SJCRH30 (cell line): ENCODE results near the gene ETV1. TPM values are rescaled to one million over a fixed set of nuclear protein-coding genes. Genes with fewer than 3 reads are reported as not detected.
"Not testable (repeated sequence)": the region's sequence is repeated elsewhere in the genome, so short reads cannot be mapped to it uniquely, and the experiment has no call there.

ENCODE experiments used
- DNase-seq, 2 experiments: peaks; one replicate each; pipeline ENCODE4 v3.0.0-alpha.2; 2015 to 2020
- H3K27ac ChIP-seq: fragments of 250-450 bp; sonication (Bioruptor Pico); 2 replicates; pipeline ENCODE4 v1.5.1; 2020; ENCODE audit warnings: mild to moderate bottlenecking, moderate library complexity
- H3K27me3 ChIP-seq: fragments of 250-450 bp; sonication (Bioruptor Pico); 2 replicates; pipeline ENCODE4 v1.5.1; 2020; ENCODE audit warnings: mild to moderate bottlenecking, moderate library complexity
- H3K36me3 ChIP-seq: fragments of 250-450 bp; sonication (Bioruptor Pico); 2 replicates; pipeline ENCODE4 v1.5.1; 2020; ENCODE audit warnings: mild to moderate bottlenecking, moderate library complexity
- H3K4me1 ChIP-seq: fragments of 250-450 bp; sonication (Bioruptor Pico); 2 replicates; pipeline ENCODE4 v1.5.1; 2020; ENCODE audit warnings: mild to moderate bottlenecking, moderate library complexity
- H3K4me3 ChIP-seq: fragments of 250-450 bp; sonication (Bioruptor Pico); 2 replicates; pipeline ENCODE4 v1.5.1; 2020; ENCODE audit warnings: mild to moderate bottlenecking, moderate library complexity
- H3K9me3 ChIP-seq: fragments of 250-450 bp; sonication (Bioruptor Pico); replicated peaks from 2 replicates; pipeline ENCODE4 v1.5.1; 2020; ENCODE audit warnings: mild to moderate bottlenecking, moderate library complexity
- total RNA-seq: library from RNA; depleted of rRNA; stranded (reverse); fragments of >200 nt; shearing (Covaris generic); gene quantifications from 2 replicates; pipeline ENCODE4 v1.2.3, GENCODE V29; 2014

Gene ETV1
- total RNA-seq, 1 experiment from 2014 or later, result 49.0 TPM

DNA sequence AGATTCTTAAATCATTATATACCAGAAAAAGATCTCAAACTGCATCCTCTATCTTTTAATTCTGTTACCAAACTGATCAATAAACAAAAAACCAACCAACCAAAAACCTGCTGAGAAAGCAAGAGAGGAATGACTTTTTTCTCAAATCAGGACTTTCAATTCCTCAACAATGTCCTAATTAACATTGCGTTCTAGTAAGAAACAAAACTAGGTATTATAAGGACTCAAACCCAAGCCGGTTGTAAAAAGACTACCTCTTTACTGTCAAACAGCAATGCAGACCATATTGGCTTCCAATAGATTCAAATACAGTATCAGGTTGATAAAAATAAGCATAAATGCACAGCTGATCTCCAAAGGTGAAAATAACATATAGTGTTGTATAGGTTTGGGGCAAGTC lies 57.3 kb downstream of the ETV1 start:
- Histone ChIP-seq H3K4me3 (no peak overlapping the region), H3K9me3 (no peaks in the 10 kb centered on the region), H3K36me3 (peaks cover 23% of the 10 kb centered on the region), H3K27me3 (no peaks in the 10 kb centered on the region), H3K27ac (no peak overlapping the region), H3K4me1 (no peaks in the 10 kb centered on the region)
- DNase-seq, result no peak

DNA sequence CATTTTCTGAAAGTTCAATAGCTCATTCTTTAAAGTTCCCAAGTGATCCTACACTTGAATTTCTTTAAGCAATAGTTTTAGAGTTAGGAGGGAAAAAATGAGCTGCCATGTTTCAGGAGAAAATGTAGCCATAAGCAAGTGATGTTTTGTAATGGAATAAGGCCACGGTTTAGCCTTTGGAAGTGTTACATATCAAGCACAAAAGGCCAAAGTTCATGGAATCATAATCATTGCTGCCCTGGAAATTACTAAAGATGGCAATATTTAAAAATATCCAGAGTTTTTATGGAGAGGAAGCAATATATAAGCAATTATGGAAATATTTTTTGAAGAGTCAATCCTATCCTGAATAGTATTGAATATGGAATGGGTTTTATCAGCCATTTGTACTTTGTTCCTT lies 68.4 kb downstream of the ETV1 start:
- H3K27ac ChIP-seq, result peak overlapping the region; percentile 91

DNA sequence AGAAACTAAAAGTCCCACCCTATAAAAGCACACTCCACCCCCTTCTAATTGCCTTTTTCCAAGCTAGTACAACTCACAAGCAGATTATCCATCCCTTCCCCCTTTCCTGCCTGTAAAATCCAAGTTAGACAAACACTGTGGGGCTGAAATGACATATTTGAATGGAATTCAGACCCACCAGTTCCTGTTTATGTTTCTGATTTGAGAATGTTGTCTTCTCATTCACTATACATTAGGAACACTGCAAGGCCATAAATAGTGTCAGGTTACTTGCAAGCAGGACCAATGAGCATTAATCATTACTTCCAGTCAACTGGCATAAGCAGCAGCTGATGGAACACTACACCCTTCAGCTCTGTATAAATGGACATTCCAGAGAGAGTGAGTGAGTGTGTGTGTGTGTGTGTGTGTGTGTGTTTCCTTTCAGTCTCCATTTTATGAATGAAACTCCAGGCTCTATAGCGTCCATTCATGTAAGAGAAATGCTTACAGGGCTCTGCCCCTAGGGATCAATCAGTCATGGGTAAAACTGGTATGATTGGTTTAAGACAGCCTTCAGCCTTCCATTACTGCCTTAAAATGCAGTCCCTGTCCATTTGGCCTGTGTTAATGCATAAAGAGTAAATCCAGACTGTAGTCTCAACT lies 69.3 kb downstream of the ETV1 start:
- Histone ChIP-seq H3K4me1 (peaks cover 13% of the 10 kb centered on the region), H3K36me3 (no peaks in the 10 kb centered on the region), H3K27me3 (no peaks in the 10 kb centered on the region), H3K4me3 (peak overlapping the region; percentile 18), H3K9me3 (no peaks in the 10 kb centered on the region), H3K27ac (peak overlapping the region; percentile 91)
- DNase-seq, result peak; percentile 94 to 98

More for the DNA sequence above, 68.4 kb downstream of the ETV1 start:
- Histone ChIP-seq H3K36me3 (no peaks in the 10 kb centered on the region), H3K9me3 (no peaks in the 10 kb centered on the region), H3K4me3 (no peak overlapping the region), H3K27me3 (no peaks in the 10 kb centered on the region), H3K4me1 (peaks cover 13% of the 10 kb centered on the region)
- no peak for DNase-seq

DNA sequence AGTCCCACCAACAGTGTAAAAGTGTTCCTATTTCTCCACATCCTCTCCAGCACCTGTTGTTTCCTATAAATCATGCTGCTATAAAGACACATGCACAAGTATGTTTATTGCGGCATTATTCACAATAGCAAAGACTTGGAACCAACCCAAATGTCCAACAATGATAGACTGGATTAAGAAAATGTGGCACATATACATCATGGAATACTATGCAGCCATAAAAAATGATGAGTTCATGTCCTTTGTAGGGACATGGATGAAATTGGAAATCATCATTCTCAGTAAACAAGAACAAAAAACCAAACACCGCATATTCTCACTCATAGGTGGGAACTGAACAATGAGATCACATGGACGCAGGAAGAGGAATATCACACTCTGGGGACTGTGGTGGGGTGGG lies 71.1 kb downstream of the ETV1 start:
- H3K27me3 ChIP-seq, DNase-seq, H3K27ac ChIP-seq, H3K4me3 ChIP-seq, H3K9me3 ChIP-seq, H3K36me3 ChIP-seq: not testable (repeated sequence)
- peaks cover 13% of the 10 kb centered on the region for H3K4me1 ChIP-seq

DNA sequence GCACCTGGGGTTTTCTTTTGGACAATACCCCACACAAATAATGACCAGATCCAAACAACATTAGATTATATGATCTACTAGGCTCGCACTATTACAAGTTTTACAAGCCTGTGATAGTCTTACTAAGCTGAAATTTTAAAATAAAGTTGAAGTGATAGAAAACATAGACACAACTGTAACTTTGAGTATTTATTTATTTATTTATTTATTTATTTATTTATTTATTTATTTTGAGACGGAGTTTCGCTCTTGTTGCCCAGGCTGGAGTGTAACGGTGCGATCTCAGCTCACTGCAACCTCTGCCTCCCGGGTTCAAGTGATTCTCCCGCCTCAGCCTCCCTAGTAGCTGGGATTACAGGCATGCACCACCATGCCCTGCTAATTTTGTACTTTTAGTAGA lies 72.4 kb downstream of the ETV1 start:
- H3K27me3 ChIP-seq, H3K9me3 ChIP-seq, H3K27ac ChIP-seq, H3K4me3 ChIP-seq, H3K36me3 ChIP-seq, DNase-seq: not testable (repeated sequence)
- peaks cover 14% of the 10 kb centered on the region for H3K4me1 ChIP-seq

DNA sequence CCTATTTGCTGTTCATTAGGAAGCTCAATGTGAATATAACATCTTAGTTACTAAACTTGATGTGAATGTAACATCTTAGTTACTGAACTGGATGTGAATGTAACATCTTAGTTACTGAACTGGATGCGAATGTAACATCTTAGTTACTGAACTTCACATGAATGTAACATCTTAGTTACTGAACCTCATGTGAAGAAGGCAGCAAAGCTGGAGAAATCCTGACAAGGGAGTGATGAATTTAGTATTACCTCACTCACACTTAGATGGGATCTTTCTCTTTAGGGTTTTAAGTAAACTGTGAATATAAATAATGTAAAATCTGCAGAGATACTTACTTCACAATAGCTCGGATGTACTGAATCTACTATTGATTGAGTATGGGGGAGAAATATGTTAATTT lies 73.6 kb downstream of the ETV1 start:
- Histone ChIP-seq H3K27me3 (no peaks in the 10 kb centered on the region), H3K4me3 (no peak overlapping the region), H3K27ac (no peak overlapping the region), H3K4me1 (peaks cover 16% of the 10 kb centered on the region), H3K9me3 (no peaks in the 10 kb centered on the region), H3K36me3 (no peaks in the 10 kb centered on the region)
- no peak for DNase-seq

DNA sequence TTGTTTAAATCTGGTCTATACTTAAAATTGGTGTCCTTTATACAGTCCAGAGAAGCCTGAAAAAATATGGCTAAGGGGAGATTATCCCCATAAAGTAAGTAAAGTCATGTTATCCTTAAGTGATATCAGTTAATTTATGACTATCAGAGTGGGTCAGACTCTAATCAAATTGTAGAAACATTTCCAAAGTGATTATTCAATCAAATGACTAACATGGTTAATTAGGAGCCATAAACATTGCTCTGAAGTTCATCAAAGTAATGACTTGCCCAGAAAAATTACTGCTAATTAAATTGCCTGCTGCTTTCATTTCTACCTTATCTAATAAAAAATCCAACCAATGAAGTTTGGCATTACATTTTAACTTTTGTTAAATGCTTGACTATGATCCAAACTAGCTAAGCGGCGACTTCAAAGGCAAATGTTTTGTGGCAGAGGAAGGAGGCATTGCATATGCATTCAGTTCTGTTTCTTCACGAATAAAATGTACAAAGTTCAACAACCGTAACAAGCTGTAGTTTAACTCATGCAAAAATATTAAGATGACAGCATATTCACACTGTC lies 76.7 kb downstream of the ETV1 start:
- Histone ChIP-seq H3K4me3 (no peak overlapping the region), H3K4me1 (peaks cover 6% of the 10 kb centered on the region; the same call in 1 of the 2 replicates), H3K27ac (no peak overlapping the region), H3K9me3 (no peaks in the 10 kb centered on the region), H3K36me3 (0 out of 2 replicates have a peak, but pooled peaks cover 4% of the 10 kb centered on the region), H3K27me3 (no peaks in the 10 kb centered on the region)
- DNase-seq, result no peak

DNA sequence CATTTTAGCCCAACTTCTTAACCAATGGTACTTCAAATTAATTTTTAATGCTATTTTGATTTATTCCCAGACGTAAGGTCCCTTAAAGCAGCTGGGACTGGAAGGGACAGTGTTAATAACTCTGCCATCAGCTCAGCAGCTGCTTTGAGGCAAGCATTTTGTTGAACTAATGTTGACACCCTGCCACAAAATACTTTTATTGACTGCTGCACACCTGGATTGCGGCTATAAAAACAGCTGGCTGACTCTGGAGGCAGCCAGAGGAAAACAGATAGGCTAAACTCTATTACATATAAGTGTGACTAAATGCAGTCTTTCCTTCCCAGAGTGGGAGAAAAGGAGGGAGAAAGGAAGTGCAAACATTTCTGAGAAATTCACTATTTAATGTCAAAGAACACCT lies 77.6 kb downstream of the ETV1 start:
- no peak overlapping the region; the same call in 1 of the 2 replicates for H3K27ac ChIP-seq
- peak; percentile 25 to 60 for DNase-seq
- H3K4me1 ChIP-seq, result peaks cover 6% of the 10 kb centered on the region; the same call in 1 of the 2 replicates

DNA sequence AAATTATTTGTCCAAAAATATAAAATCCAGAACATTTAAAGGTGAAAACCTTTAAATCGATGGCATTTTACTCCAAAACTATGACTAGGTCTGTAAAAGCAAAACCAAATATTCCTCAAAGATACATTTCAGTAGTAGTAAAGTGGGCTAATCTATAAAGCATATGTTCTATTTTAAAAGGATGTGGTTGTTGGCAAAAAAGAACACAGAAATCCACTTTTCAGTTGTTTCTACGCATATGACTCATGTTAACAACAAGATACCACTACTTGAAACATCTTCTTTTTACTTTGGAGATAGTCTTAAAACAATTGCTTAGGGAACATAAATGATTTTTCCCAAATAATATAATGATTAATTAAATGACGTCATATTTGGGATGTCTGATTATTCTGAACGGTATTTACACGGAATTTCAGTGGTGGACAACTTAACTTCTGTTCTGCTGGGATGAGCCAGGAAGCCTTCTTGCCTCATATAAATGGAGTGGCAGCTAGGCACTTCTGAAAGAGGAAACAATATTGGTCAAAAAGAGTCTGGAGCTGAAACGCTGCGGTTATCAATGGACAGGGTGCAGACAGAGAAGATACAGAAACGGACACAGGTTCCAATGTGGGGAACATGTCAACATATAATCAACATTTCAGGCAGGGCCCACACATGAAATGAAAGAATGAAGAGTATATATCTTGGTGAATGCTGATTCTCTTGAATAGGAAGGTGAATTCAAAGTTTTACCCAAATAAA lies 78.5 kb downstream of the ETV1 start:
- Histone ChIP-seq H3K4me3 (no peak overlapping the region), H3K4me1 (peaks cover 6% of the 10 kb centered on the region; the same call in 1 of the 2 replicates), H3K36me3 (peaks cover 8% of the 10 kb centered on the region), H3K27ac (no peak overlapping the region), H3K27me3 (no peaks in the 10 kb centered on the region), H3K9me3 (no peaks in the 10 kb centered on the region)
- DNase-seq, result no peak

More for the DNA sequence above, 77.6 kb downstream of the ETV1 start:
- Histone ChIP-seq H3K36me3 (peaks cover 5% of the 10 kb centered on the region; the same call in 1 of the 2 replicates), H3K9me3 (no peaks in the 10 kb centered on the region), H3K27me3 (no peaks in the 10 kb centered on the region), H3K4me3 (no peak overlapping the region)

DNA sequence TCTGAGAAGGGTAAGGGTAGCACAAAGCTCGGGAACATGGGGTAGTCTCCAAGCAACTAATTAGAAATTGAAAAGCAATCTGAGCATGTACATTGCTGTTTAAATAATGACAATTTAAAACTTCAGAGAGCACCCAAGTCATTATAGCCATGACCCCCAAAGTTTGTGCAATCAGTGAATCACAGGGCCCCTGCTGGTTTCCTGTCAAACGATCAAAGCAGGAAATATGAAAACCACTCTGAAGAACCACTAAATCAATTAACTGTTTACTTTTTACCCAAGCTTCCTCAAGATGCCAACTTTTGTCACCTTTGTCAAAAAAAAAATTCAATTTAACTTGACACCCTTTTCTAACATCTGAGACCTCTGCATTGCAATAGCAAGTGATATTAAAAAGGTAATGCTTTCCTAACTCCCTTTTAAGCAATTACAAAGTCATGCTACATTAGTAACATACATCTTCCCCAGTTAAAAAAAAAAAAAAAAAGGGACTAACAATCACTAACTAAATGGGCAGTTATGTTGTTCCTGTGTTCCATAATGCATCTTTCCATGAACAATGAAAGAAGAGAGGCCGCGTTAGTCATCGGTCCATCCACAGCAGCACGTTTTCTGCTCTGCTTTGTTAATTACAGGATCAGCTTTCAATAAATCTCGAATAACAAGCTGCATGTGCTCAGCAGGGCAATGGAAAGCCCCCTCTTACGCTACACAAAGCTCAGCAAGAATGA lies 80.6 kb downstream of the ETV1 start:
- no peak overlapping the region for H3K27ac ChIP-seq
- H3K27me3 ChIP-seq, result no peaks in the 10 kb centered on the region
- H3K4me1 ChIP-seq, result peaks cover 6% of the 10 kb centered on the region; the same call in 1 of the 2 replicates
- H3K36me3 ChIP-seq, result peaks cover 18% of the 10 kb centered on the region
- H3K4me3 ChIP-seq, result no peak overlapping the region
- DNase-seq, result peak in 1 of 2 experiments; percentile 20
- no peaks in the 10 kb centered on the region for H3K9me3 ChIP-seq

DNA sequence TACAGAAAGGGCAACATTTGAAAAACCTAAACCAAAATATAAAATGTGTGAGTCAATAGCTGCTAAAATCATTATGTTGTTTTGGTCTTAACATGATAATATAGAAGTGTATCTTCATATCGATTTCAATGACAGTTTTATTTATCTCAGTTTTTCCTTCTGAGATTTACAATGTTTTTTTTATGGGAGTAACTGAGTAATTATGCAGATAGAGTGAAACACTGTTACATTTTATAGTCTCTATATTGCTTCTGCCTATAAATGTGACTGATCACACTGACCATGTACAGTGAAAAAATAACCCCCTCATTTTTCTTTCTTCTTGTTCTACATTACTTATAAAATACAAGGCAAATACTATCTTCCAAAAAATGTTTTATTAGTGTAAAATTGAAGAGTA lies 81.6 kb downstream of the ETV1 start:
- peaks cover 6% of the 10 kb centered on the region; the same call in 1 of the 2 replicates for H3K4me1 ChIP-seq
- H3K36me3 ChIP-seq, result peaks cover 22% of the 10 kb centered on the region
- no peaks in the 10 kb centered on the region for H3K9me3 ChIP-seq
- no peak overlapping the region for H3K27ac ChIP-seq
- no peaks in the 10 kb centered on the region for H3K27me3 ChIP-seq
- H3K4me3 ChIP-seq, result no peak overlapping the region
- no peak for DNase-seq

DNA sequence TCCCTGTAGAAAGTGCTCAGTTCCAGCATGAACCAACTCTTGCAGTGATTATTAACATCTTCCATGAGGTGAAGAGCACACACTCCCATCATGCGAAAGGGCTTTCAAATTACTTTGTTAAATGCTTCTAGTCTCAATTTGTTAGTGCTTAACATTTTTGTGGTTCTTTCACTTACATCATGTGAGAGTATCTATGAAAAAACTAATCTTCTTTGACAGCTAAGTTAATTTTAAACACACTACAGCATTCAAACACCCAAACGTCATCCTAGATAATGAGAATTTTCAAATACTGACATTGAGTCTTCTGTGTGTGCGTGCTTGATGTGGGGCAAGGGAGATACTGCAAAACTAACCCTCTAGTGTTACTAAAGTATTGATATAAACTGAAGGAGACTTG lies 84.8 kb downstream of the ETV1 start:
- H3K36me3 ChIP-seq, result peaks cover 34% of the 10 kb centered on the region
- no peak for DNase-seq
- no peaks in the 10 kb centered on the region for H3K27me3 ChIP-seq
- H3K27ac ChIP-seq, result no peak overlapping the region
- no peaks in the 10 kb centered on the region for H3K9me3 ChIP-seq
- H3K4me1 ChIP-seq, result no peaks in the 10 kb centered on the region
- H3K4me3 ChIP-seq, result no peak overlapping the region

DNA sequence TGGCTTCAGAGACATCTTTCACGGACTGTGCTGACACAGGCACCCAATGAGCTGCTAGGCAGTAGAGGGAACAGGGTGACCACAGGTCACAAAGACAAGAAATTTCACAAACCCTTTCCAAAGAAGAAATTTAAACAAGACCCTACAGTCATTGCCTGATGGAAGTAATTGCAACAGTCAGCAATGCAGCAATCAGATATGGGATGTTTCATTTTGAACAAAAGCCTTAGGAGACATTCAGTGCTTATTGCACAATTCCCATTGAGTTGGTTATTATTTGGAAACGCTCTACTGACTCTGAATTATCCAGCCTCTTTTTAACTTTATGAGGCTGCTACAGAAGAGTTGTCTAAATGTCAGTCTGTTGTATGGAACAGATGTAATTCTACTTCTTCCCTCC lies 85.5 kb downstream of the ETV1 start:
- no peaks in the 10 kb centered on the region for H3K4me1 ChIP-seq
- H3K9me3 ChIP-seq, result no peaks in the 10 kb centered on the region
- peaks cover 34% of the 10 kb centered on the region for H3K36me3 ChIP-seq
- no peaks in the 10 kb centered on the region for H3K27me3 ChIP-seq
- H3K4me3 ChIP-seq, result no peak overlapping the region
- no peak overlapping the region for H3K27ac ChIP-seq
- no peak for DNase-seq

DNA sequence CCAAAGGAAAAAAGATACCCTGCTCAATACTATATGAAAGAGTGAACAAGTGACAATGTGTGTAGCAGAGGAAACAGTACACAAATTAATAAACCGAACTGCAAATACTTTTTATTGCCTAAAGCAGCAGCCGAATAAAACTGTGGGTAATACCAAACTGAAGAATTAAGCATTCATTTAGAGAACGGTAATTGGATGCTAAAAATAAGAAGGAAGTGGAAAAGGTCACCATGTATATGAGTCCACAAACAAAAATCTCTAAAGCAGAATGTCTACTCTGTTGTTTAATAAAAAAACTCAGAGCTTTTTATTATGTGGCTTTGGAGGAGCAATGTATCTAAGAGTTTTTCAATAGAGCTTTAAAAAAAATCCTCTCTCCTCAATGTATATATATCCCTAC lies 87.9 kb downstream of the ETV1 start:
- no peak for DNase-seq
- no peak overlapping the region for H3K27ac ChIP-seq

More for the DNA sequence above, 87.9 kb downstream of the ETV1 start:
- Histone ChIP-seq H3K4me1 (no peaks in the 10 kb centered on the region), H3K4me3 (no peak overlapping the region), H3K9me3 (no peaks in the 10 kb centered on the region), H3K36me3 (peaks cover 28% of the 10 kb centered on the region), H3K27me3 (no peaks in the 10 kb centered on the region)
